B cell (primary cell): ENCODE data around the gene PA2G4. TPM values are rescaled to one million over a fixed set of nuclear protein-coding genes. Genes with fewer than 3 reads are reported as not detected.

Experiments used
- ATAC-seq: fragments of 200-7000 bp; cut with Tn5 transposase; one replicate; pipeline ENCODE4 v1.10.0; 2021; ENCODE audit warnings: low read depth, mild to moderate bottlenecking, moderate number of reproducible peaks, moderate library complexity
- CTCF ChIA-PET: fragments of 350-600 bp; sonication (Branson Sonifier 250); formaldehyde crosslinking; loops from one replicate; lab custom pipeline; 2021; ENCODE audit warnings: antibody characterized with exemption, inconsistent platforms; lab: Charles Lee
- POLR2A ChIA-PET: fragments of 350-600 bp; sonication (Branson Sonifier 250); formaldehyde crosslinking; loops from one replicate; lab custom pipeline; 2021; ENCODE audit warnings: antibody characterized with exemption; lab: Charles Lee
- DNase-seq: peaks from one replicate; pipeline ENCODE4 v3.0.0; 2013
- H2AFZ ChIP-seq: 2 replicates; pipeline ENCODE4 v1.6.1; 2012; ENCODE audit warnings: mild to moderate bottlenecking, low read depth, low read length; ENCODE audit not compliant: insufficient read depth, poor library complexity, severe bottlenecking
- H3K27ac ChIP-seq, 2 donors: 1 replicate in 1 of 2; 2 replicates in 1 of 2; pipeline ENCODE4 v1.5.1; 2012 to 2013; ENCODE audit warnings: low read length in 2 of 2, mild to moderate bottlenecking in 2 of 2, moderate library complexity in 1 of 2
- H3K27me3 ChIP-seq, 4 experiments: fragments of 200-600 bp in 1 of 4; sonication (generic) in 1 of 4; replicated peaks in 1 of 4; 1 replicate in 2 of 4; 2 replicates in 2 of 4; pipeline versions ENCODE4 v1.6.1 to v1.7.0; 2013 to 2016; ENCODE audit warnings: low read length in 3 of 4, mild to moderate bottlenecking in 2 of 4, mixed read lengths in 1 of 4, moderate library complexity in 1 of 4; ENCODE audit not compliant: insufficient read depth in 4 of 4, control insufficient read depth in 3 of 4; ENCODE audit errors: control extremely low read depth in 1 of 4
- H3K36me3 ChIP-seq, 2 experiments: replicated peaks in 1 of 2; 1 replicate in 1 of 2; 2 replicates in 1 of 2; pipeline versions ENCODE4 v1.6.1 to v1.7.1; 2013; ENCODE audit warnings: low read length in 1 of 2; ENCODE audit not compliant: insufficient read depth in 2 of 2, control insufficient read depth in 1 of 2; ENCODE audit errors: control extremely low read depth in 1 of 2, extremely low read depth in 1 of 2
- H3K4me1 ChIP-seq, 2 donors: fragments of 200-600 bp in 1 of 2; sonication (generic) in 1 of 2; 1 replicate in 1 of 2; 2 replicates in 1 of 2; pipeline versions ENCODE4 v1.5.1 to v1.6.1; 2013 to 2017; ENCODE audit warnings: low read length in 2 of 2; ENCODE audit not compliant: control insufficient read depth in 2 of 2, insufficient read depth in 2 of 2
- H3K4me2 ChIP-seq: replicated peaks from 2 replicates; pipeline ENCODE3; 2012; ENCODE audit warnings: mild to moderate bottlenecking, low read depth, low read length; ENCODE audit not compliant: poor library complexity, severe bottlenecking
- H3K4me3 ChIP-seq, 5 experiments: fragments of 200-600 bp in 1 of 5; sonication (generic) in 1 of 5; 1 replicate in 3 of 5; 2 replicates in 2 of 5; pipeline versions ENCODE4 v1.5.1 to v1.7.0; 2011 to 2016; ENCODE audit warnings: low read length in 4 of 5, mild to moderate bottlenecking in 4 of 5, low read depth in 2 of 5, control low read depth in 1 of 5, moderate library complexity in 1 of 5; ENCODE audit not compliant: insufficient read depth in 1 of 5; ENCODE audit errors: control extremely low read depth in 1 of 5, extremely low read depth in 1 of 5
- H3K79me2 ChIP-seq: fragments of 200-600 bp; sonication (generic); one replicate; pipeline ENCODE4 v1.6.0; 2016; ENCODE audit warnings: low read length; ENCODE audit not compliant: control insufficient read depth, insufficient read depth
- H3K9ac ChIP-seq: fragments of 200-600 bp; sonication (generic); 2 replicates; pipeline ENCODE4 v1.6.1; 2017; ENCODE audit warnings: mild to moderate bottlenecking, low read length, moderate library complexity
- H3K9me3 ChIP-seq, 3 donors: one replicate each; pipeline versions ENCODE4 v1.6.1 to v1.7.1; 2013; ENCODE audit warnings: low read length in 2 of 3; ENCODE audit not compliant: control insufficient read depth in 2 of 3, insufficient read depth in 1 of 3; ENCODE audit errors: control extremely low read depth in 1 of 3
- H4K20me1 ChIP-seq: 2 replicates; pipeline ENCODE4 v1.6.0; 2012; ENCODE audit warnings: mild to moderate bottlenecking, low read length; ENCODE audit not compliant: insufficient read depth, control insufficient read depth, poor library complexity, severe bottlenecking
- H3K27ac Mint-ChIP-seq: one replicate; pipeline ENCODE4 v1.8.0; 2021; ENCODE audit warnings: mixed read lengths
- H3K27me3 Mint-ChIP-seq: one replicate; pipeline ENCODE4 v1.8.0; 2021; ENCODE audit warnings: mixed read lengths
- H3K4me1 Mint-ChIP-seq: one replicate; pipeline ENCODE4 v1.8.0; 2021; ENCODE audit warnings: mixed read lengths
- H3K4me3 Mint-ChIP-seq: one replicate; pipeline ENCODE4 v1.8.0; 2021; ENCODE audit warnings: mixed read lengths
- H3K9me3 Mint-ChIP-seq: one replicate; pipeline ENCODE4 v1.8.0; 2022; ENCODE audit warnings: mixed read lengths; ENCODE audit not compliant: insufficient read depth
- EZH2 ChIP-seq: IDR thresholded peaks from 2 replicates; pipeline ENCODE4 v1.6.1; 2012; ENCODE audit warnings: borderline replicate concordance, low read depth, mild to moderate bottlenecking, moderate library complexity, low read length; ENCODE audit not compliant: insufficient read depth, poor library complexity, severe bottlenecking
- WGBS: methylation state at CpG from one replicate; pipeline ENCODE4 v1.1.5; 2013; ENCODE audit warnings: missing lambda C conversion rate; ENCODE audit not compliant: insufficient coverage; 5-methylcytosine and 5-hydroxymethylcytosine counted together
- intact Hi-C: fragments of 100-400 bp; cut with micrococcal nuclease; formaldehyde crosslinking; loops from one replicate; pipeline ENCODE4 v1.10.0; 2022
- polyA plus RNA-seq: library from polyadenylated mRNA; depleted of rRNA; stranded (reverse); fragments of >200 nt; gene quantifications from 2 replicates; pipeline ENCODE4 v1.2.3, GENCODE V29; 2012
- total RNA-seq, 2 donors: library from RNA; stranded (reverse); fragments of 120-200 nt in 1 of 2; gene quantifications; 1 replicate in 1 of 2; 2 replicates in 1 of 2; pipeline versions ENCODE4 v1.2.3 to v1.2.4, GENCODE V29; 2013 to 2022
- TF ChIP-seq, protein P1 (sequence below): fragments of 200-600 bp; IDR thresholded peaks from one replicate; pipeline ENCODE4 v1.8.0; 2022; ENCODE audit warnings: antibody characterized with exemption, mild to moderate bottlenecking

PA2G4 gene
- total and polyA plus RNA-seq, 2 donors (not counting 1 experiment from before 2014, with no cell fraction given), result 56.7 to 77.3 TPM

DNA sequence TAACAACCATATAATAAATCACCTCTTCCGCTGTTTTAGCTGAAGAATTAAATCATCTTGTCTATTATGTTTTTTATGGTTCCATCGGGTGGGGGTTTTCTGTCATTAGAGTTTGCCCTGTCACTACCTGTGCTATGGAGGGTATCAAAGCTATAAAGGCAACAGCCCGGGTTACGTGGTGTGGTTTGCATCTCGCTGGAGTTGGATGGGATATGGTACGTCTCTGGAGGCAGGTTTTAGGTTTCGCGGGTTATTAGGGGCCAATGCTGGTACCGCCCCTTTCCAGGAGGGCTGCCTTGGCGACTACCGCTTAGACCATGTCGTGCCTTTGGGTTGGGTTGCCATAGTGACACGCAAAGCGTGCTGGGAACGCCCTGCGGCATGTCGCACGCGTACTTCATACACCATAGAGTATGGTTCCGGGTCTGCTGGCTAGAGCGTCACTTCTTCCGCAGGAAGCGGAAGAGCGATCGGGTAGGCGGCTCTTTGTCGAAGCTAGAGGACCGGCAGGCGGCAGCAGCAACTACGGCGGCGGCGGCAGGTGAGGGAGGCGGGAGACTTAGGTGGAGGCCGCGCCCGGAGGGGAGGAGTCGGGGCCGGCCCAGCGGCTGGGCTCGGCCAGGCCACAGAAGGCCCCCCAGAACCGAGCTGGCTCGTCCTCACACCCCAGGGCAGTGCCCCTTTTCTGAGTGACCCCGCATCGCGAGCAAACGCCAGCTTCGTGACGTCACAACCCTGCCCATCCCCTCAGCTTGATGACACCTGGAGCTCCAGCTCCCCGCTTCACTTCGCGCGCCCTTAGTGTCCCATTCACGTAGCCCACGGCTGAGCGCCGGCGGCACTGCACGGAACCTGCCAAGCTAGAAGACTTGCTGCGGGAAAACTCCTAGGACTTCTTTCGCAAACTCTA lies 13.7 kb downstream of the PA2G4 start, which contains the start of gene ZC3H10:
Gene ZC3H10 (plus strand): TSS at position 489 of the 910 bp plus-strand sequence. CDS start 2,297 bp downstream, outside the sequence.
- H3K9me3 Mint-ChIP-seq, result no peaks in the 10 kb centered on the region
- peak within 1 kb of the TSS; percentile 99 for H3K4me3 Mint-ChIP-seq
- WGBS, result under 1% methylated on average over 60 of the region's 61 CpGs
- Histone ChIP-seq H3K4me1 (peaks cover 17 to 30% of the 10 kb centered on the region in 2 donors), H3K9ac (peak within 1 kb of the TSS; percentile 95), H3K4me2 (peak within 1 kb of the TSS; percentile 85), H3K27ac (peak within 1 kb of the TSS; percentile 94 to 95), H4K20me1 (peaks cover 4% of the 10 kb centered on the region), H3K9me3 (no peaks in the 10 kb centered on the region), H3K27me3 (no peaks in the 10 kb centered on the region), H3K79me2 (peaks cover 48% of the 10 kb centered on the region), H2AFZ (peak within 1 kb of the TSS; percentile 79), H3K4me3 (peak within 1 kb of the TSS; percentile 66 to 99 (median 97)), H3K36me3 (peaks cover 0 to 36% of the 10 kb centered on the region in 2 experiments)
- H3K4me1 Mint-ChIP-seq, result peaks cover 36% of the 10 kb centered on the region
- peak; percentile 99 for DNase-seq
- ChIA-PET CTCF (interaction anchor here (0.6 to 13.8 kb wide), 38 partner anchors 9 to 993 kb away, joined by 3 to 247 read pairs (median 4); partner anchors contain the start of genes ANKRD52, CNPY2, ERBB3 and ESYT1), POLR2A (interaction anchor here (0.6 to 4.4 kb wide), 18 partner anchors 10 to 516 kb away, joined by 3 to 49 read pairs (median 6); partner anchors contain the start of genes ANKRD52, ESYT1, MYL6 and MYL6B)
- no peak for TF ChIP-seq EZH2
- TF ChIP-seq, protein P1, sequence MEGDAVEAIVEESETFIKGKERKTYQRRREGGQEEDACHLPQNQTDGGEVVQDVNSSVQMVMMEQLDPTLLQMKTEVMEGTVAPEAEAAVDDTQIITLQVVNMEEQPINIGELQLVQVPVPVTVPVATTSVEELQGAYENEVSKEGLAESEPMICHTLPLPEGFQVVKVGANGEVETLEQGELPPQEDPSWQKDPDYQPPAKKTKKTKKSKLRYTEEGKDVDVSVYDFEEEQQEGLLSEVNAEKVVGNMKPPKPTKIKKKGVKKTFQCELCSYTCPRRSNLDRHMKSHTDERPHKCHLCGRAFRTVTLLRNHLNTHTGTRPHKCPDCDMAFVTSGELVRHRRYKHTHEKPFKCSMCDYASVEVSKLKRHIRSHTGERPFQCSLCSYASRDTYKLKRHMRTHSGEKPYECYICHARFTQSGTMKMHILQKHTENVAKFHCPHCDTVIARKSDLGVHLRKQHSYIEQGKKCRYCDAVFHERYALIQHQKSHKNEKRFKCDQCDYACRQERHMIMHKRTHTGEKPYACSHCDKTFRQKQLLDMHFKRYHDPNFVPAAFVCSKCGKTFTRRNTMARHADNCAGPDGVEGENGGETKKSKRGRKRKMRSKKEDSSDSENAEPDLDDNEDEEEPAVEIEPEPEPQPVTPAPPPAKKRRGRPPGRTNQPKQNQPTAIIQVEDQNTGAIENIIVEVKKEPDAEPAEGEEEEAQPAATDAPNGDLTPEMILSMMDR, result peak; percentile 61
- intact Hi-C loops, result loop anchor here (1.0 to 5.0 kb wide), 17 partner anchors 8 to 1634 kb away; partner anchors contain the start of genes ANKRD52, CDK4, COQ10A and CS
- ATAC-seq, result peak; percentile 76
- peak within 1 kb of the TSS; percentile 99 for H3K27ac Mint-ChIP-seq
- no peaks in the 10 kb centered on the region for H3K27me3 Mint-ChIP-seq
